RWPE2 (cell line): Measurements from ENCODE around the gene KCNJ14.

Experiments
- ATAC-seq: fragments of 200-7000 bp; cut with Tn5 transposase; 3 replicates; pipeline ENCODE4 v1.9.1; 2021; ENCODE audit warnings: low read depth
- DNase-seq: peaks from one replicate; pipeline ENCODE4 v3.0.0-alpha.2; 2020; ENCODE audit warnings: low spot score
- H3K27ac ChIP-seq: fragments of 450-650 bp; 2 replicates; pipeline ENCODE4 v1.5.1; 2017; ENCODE audit warnings: mild to moderate bottlenecking; ENCODE audit not compliant: poor library complexity, severe bottlenecking
- H3K27me3 ChIP-seq: fragments of 250-450 bp; sonication (Bioruptor Pico); 2 replicates; pipeline ENCODE4 v1.5.1; 2021; ENCODE audit warnings: mild to moderate bottlenecking, moderate library complexity; ENCODE audit not compliant: insufficient read depth, poor library complexity, severe bottlenecking
- H3K36me3 ChIP-seq: fragments of 250-450 bp; sonication (Bioruptor Pico); 2 replicates; pipeline ENCODE4 v1.5.1; 2020; ENCODE audit warnings: low read depth, mild to moderate bottlenecking, moderate library complexity
- H3K4me1 ChIP-seq: fragments of 250-450 bp; sonication (Bioruptor Pico); 2 replicates; pipeline ENCODE4 v1.5.1; 2021; ENCODE audit warnings: mild to moderate bottlenecking, moderate library complexity; ENCODE audit not compliant: insufficient read depth, poor library complexity, severe bottlenecking
- H3K4me3 ChIP-seq: fragments of 250-450 bp; sonication (Bioruptor Pico); 2 replicates; pipeline ENCODE4 v1.5.1; 2021; ENCODE audit warnings: mild to moderate bottlenecking, moderate library complexity; ENCODE audit not compliant: severe bottlenecking
- H3K9me3 ChIP-seq: fragments of 250-450 bp; sonication (Bioruptor Pico); 2 replicates; pipeline ENCODE4 v1.5.1; 2021; ENCODE audit warnings: mild to moderate bottlenecking, moderate library complexity; ENCODE audit not compliant: severe bottlenecking
- CTCF ChIP-seq: fragments of 450-650 bp; IDR thresholded peaks from one replicate; pipeline ENCODE4 v1.5.1; 2017; ENCODE audit warnings: mild to moderate bottlenecking, moderate library complexity; ENCODE audit not compliant: poor library complexity, severe bottlenecking

KCNJ14 gene

GRCh38 chr19:48510421-48511268, 55.3 kb downstream of the KCNJ14 start:
- no peak overlapping the region for H3K4me3 ChIP-seq
- H3K36me3 ChIP-seq: no peaks in the 10 kb centered on the region
- no peaks in the 10 kb centered on the region for H3K27me3 ChIP-seq
- no peak overlapping the region for H3K27ac ChIP-seq
- no peaks in the 10 kb centered on the region for H3K9me3 ChIP-seq
- H3K4me1 ChIP-seq: no peaks in the 10 kb centered on the region
- ATAC-seq: peak; percentile 30; the same call in 1 of the 3 replicates
- DNase-seq: no peak
- no peak for TF ChIP-seq CTCF

- DNase-seq: no peak
- no peaks in the 10 kb centered on the region for H3K36me3 ChIP-seq
- H3K4me3 ChIP-seq: no peak overlapping the region
- H3K4me1 ChIP-seq: no peaks in the 10 kb centered on the region
- ATAC-seq: no peak
- H3K27ac ChIP-seq: no peak overlapping the region
- H3K27me3 ChIP-seq: no peaks in the 10 kb centered on the region
- TF ChIP-seq CTCF: no peak
- no peaks in the 10 kb centered on the region for H3K9me3 ChIP-seq
Observed at GRCh38 chr19:48511321-48511731, 56.0 kb downstream of the KCNJ14 start.

- H3K9me3 ChIP-seq: no peaks in the 10 kb centered on the region
- no peak for TF ChIP-seq CTCF
- no peaks in the 10 kb centered on the region for H3K27me3 ChIP-seq
- no peak for DNase-seq
- H3K4me3 ChIP-seq: no peak within 1 kb of the TSS
- H3K27ac ChIP-seq: no peak within 1 kb of the TSS
- ATAC-seq: no peak
- no peaks in the 10 kb centered on the region for H3K4me1 ChIP-seq
- no peaks in the 10 kb centered on the region for H3K36me3 ChIP-seq
Observed at GRCh38 chr19:48511800-48512503, 56.6 kb downstream of the KCNJ14 start, which contains the start of gene LMTK3. Gene LMTK3, minus strand, starts transcription at chr19:48511835. Its CDS starts 259 bp downstream, at chr19:48511576.

GRCh38 chr19:48512504-48513288, 57.3 kb downstream of the KCNJ14 start:
- no peak overlapping the region for H3K27ac ChIP-seq
- ATAC-seq: no peak
- H3K36me3 ChIP-seq: no peaks in the 10 kb centered on the region

More at GRCh38 chr19:48512504-48513288, 57.3 kb downstream of the KCNJ14 start:
- no peak for TF ChIP-seq CTCF
- H3K4me3 ChIP-seq: peak overlapping the region; percentile 47
- no peaks in the 10 kb centered on the region for H3K27me3 ChIP-seq
- no peaks in the 10 kb centered on the region for H3K9me3 ChIP-seq
- H3K4me1 ChIP-seq: no peaks in the 10 kb centered on the region
- no peak for DNase-seq
